Activated naive CD8-positive, alpha-beta T cell treated with anti-CD3 and anti-CD28 coated beads, Interleukin-2, amount 50 U/mL, for 24 hours (primary cell): Measurements from ENCODE around the gene THPO.
"Not testable (repeated sequence)": the region's sequence is repeated elsewhere in the genome, so short reads cannot be mapped to it uniquely, and the experiment has no call there.

Experiments used
- ATAC-seq: fragments of 150-1000 bp; cut with Tn5 transposase; one replicate; pipeline ENCODE4 v1.10.0; 2021
- DNase-seq: peaks from one replicate; pipeline ENCODE4 v3.0.0; 2021
- H3K27ac Mint-ChIP-seq: one replicate; pipeline ENCODE4 v1.8.0; 2021; ENCODE audit warnings: mild to moderate bottlenecking, mixed read lengths
- H3K27me3 Mint-ChIP-seq: one replicate; pipeline ENCODE4 v1.8.0; 2021; ENCODE audit warnings: mixed read lengths
- H3K36me3 Mint-ChIP-seq: one replicate; pipeline ENCODE4 v1.8.0; 2021; ENCODE audit warnings: low read depth, mixed read lengths
- H3K4me1 Mint-ChIP-seq: one replicate; pipeline ENCODE4 v1.8.0; 2021; ENCODE audit warnings: mixed read lengths
- H3K4me3 Mint-ChIP-seq: one replicate; pipeline ENCODE4 v1.8.0; 2021; ENCODE audit warnings: mild to moderate bottlenecking, moderate library complexity, mixed read lengths
- H3K9me3 Mint-ChIP-seq: one replicate; pipeline ENCODE4 v1.8.0; 2021; ENCODE audit warnings: mixed read lengths

Gene THPO

GRCh38 chr3:184339451-184340135 is 38.4 kb downstream of the THPO start:
- H3K27ac Mint-ChIP-seq, DNase-seq, H3K4me3 Mint-ChIP-seq, H3K27me3 Mint-ChIP-seq, H3K9me3 Mint-ChIP-seq, ATAC-seq: not testable (repeated sequence)
- Mint-ChIP-seq H3K4me1 (peaks cover 28% of the 10 kb centered on the region), H3K36me3 (peaks cover 11% of the 10 kb centered on the region)

- no peak for ATAC-seq
- Mint-ChIP-seq H3K4me3 (no peak overlapping the region), H3K27me3 (no peaks in the 10 kb centered on the region), H3K4me1 (peaks cover 33% of the 10 kb centered on the region), H3K27ac (no peak overlapping the region), H3K9me3 (no peaks in the 10 kb centered on the region), H3K36me3 (peaks cover 15% of the 10 kb centered on the region)
- no peak for DNase-seq
Measured at GRCh38 chr3:184339001-184339400, 39.0 kb downstream of the THPO start.

- ATAC-seq: no peak
- H3K36me3 Mint-ChIP-seq: peaks cover 20% of the 10 kb centered on the region
- no peaks in the 10 kb centered on the region for H3K27me3 Mint-ChIP-seq
- H3K9me3 Mint-ChIP-seq: no peaks in the 10 kb centered on the region
- H3K27ac Mint-ChIP-seq: no peak overlapping the region
- peaks cover 38% of the 10 kb centered on the region for H3K4me1 Mint-ChIP-seq
- H3K4me3 Mint-ChIP-seq: no peak overlapping the region
- DNase-seq: no peak
Measured at GRCh38 chr3:184338511-184338945, 39.5 kb downstream of the THPO start.

- ATAC-seq (no peak), DNase-seq (no peak)
- Mint-ChIP-seq H3K27ac (peak overlapping the region; percentile 7), H3K36me3 (peaks cover 25% of the 10 kb centered on the region), H3K4me3 (no peak overlapping the region), H3K27me3 (no peaks in the 10 kb centered on the region), H3K4me1 (peaks cover 44% of the 10 kb centered on the region), H3K9me3 (no peaks in the 10 kb centered on the region)
Measured at GRCh38 chr3:184337981-184338380, 40.0 kb downstream of the THPO start.

- Mint-ChIP-seq H3K27ac (peak within 1 kb of the TSS; percentile 80), H3K36me3 (peaks cover 32% of the 10 kb centered on the region), H3K27me3 (no peaks in the 10 kb centered on the region), H3K4me1 (peaks cover 50% of the 10 kb centered on the region), H3K9me3 (no peaks in the 10 kb centered on the region), H3K4me3 (peak within 1 kb of the TSS; percentile 81)
- ATAC-seq (no peak), DNase-seq (no peak)
Measured at GRCh38 chr3:184337399-184337714, 40.6 kb downstream of the THPO start, which contains the start of gene FAM131A. Gene FAM131A (plus strand): TSS chr3:184337600. CDS start chr3:184337631, 31 bp downstream.

- peak overlapping the region; percentile 81 for H3K4me3 Mint-ChIP-seq
- H3K4me1 Mint-ChIP-seq: peaks cover 56% of the 10 kb centered on the region
- H3K27me3 Mint-ChIP-seq: no peaks in the 10 kb centered on the region
- DNase-seq: no peak
- H3K9me3 Mint-ChIP-seq: no peaks in the 10 kb centered on the region
- no peak for ATAC-seq
- peak overlapping the region; percentile 80 for H3K27ac Mint-ChIP-seq
- H3K36me3 Mint-ChIP-seq: peaks cover 36% of the 10 kb centered on the region
Measured at GRCh38 chr3:184336547-184337398, 41.2 kb downstream of the THPO start.

GRCh38 chr3:184335661-184336546 is 42.1 kb downstream of the THPO start:
- peaks cover 43% of the 10 kb centered on the region for H3K36me3 Mint-ChIP-seq
- H3K27ac Mint-ChIP-seq: peak overlapping the region; percentile 96
- H3K4me3 Mint-ChIP-seq: peak overlapping the region; percentile 81
- ATAC-seq (peak; percentile 37), DNase-seq (peak; percentile 92)
- H3K27me3 Mint-ChIP-seq: no peaks in the 10 kb centered on the region
- no peaks in the 10 kb centered on the region for H3K9me3 Mint-ChIP-seq
- peaks cover 63% of the 10 kb centered on the region for H3K4me1 Mint-ChIP-seq

- Mint-ChIP-seq H3K36me3 (peaks cover 49% of the 10 kb centered on the region), H3K9me3 (no peaks in the 10 kb centered on the region), H3K27ac (peak overlapping the region; percentile 96), H3K27me3 (no peaks in the 10 kb centered on the region), H3K4me1 (peaks cover 67% of the 10 kb centered on the region), H3K4me3 (peak overlapping the region; percentile 81)
- ATAC-seq (no peak), DNase-seq (no peak)
Measured at GRCh38 chr3:184335291-184335660, 42.7 kb downstream of the THPO start.

GRCh38 chr3:184334470-184335158 is 43.4 kb downstream of the THPO start:
- DNase-seq (peak; percentile 60), ATAC-seq (peak; percentile 83)
- Mint-ChIP-seq H3K36me3 (peaks cover 54% of the 10 kb centered on the region), H3K9me3 (no peaks in the 10 kb centered on the region), H3K4me1 (peaks cover 70% of the 10 kb centered on the region), H3K27ac (peak overlapping the region; percentile 96), H3K4me3 (peak overlapping the region; percentile 63), H3K27me3 (no peaks in the 10 kb centered on the region)

GRCh38 chr3:184333700-184334099 is 44.3 kb downstream of the THPO start:
- no peaks in the 10 kb centered on the region for H3K27me3 Mint-ChIP-seq

GRCh38 chr3:184333190-184333589 is 44.8 kb downstream of the THPO start:
- no peaks in the 10 kb centered on the region for H3K9me3 Mint-ChIP-seq
- H3K4me1 Mint-ChIP-seq: peaks cover 73% of the 10 kb centered on the region
- ATAC-seq (no peak), DNase-seq (no peak)
- H3K27ac Mint-ChIP-seq: peak overlapping the region; percentile 96
- H3K4me3 Mint-ChIP-seq: peak overlapping the region; percentile 9
- H3K27me3 Mint-ChIP-seq: no peaks in the 10 kb centered on the region
- peaks cover 68% of the 10 kb centered on the region for H3K36me3 Mint-ChIP-seq

More at GRCh38 chr3:184333700-184334099, 44.3 kb downstream of the THPO start:
- H3K9me3 Mint-ChIP-seq: no peaks in the 10 kb centered on the region
- H3K36me3 Mint-ChIP-seq: peaks cover 63% of the 10 kb centered on the region
- no peak overlapping the region for H3K4me3 Mint-ChIP-seq
- DNase-seq (no peak), ATAC-seq (no peak)
- H3K27ac Mint-ChIP-seq: peak overlapping the region; percentile 96
- H3K4me1 Mint-ChIP-seq: peaks cover 73% of the 10 kb centered on the region

- ATAC-seq (no peak), DNase-seq (no peak)
- H3K27ac Mint-ChIP-seq: peak overlapping the region; percentile 96
- no peaks in the 10 kb centered on the region for H3K9me3 Mint-ChIP-seq
- no peak overlapping the region for H3K4me3 Mint-ChIP-seq
- no peaks in the 10 kb centered on the region for H3K27me3 Mint-ChIP-seq
- H3K4me1 Mint-ChIP-seq: peaks cover 67% of the 10 kb centered on the region
- H3K36me3 Mint-ChIP-seq: peaks cover 71% of the 10 kb centered on the region
Measured at GRCh38 chr3:184332370-184333090, 45.5 kb downstream of the THPO start.

GRCh38 chr3:184328516-184328915 is 49.5 kb downstream of the THPO start:
- H3K9me3 Mint-ChIP-seq: no peaks in the 10 kb centered on the region
- peak overlapping the region; percentile 81 for H3K27ac Mint-ChIP-seq
- peaks cover 57% of the 10 kb centered on the region for H3K4me1 Mint-ChIP-seq
- DNase-seq: no peak
- ATAC-seq: no peak
- no peaks in the 10 kb centered on the region for H3K27me3 Mint-ChIP-seq
- peaks cover 93% of the 10 kb centered on the region for H3K36me3 Mint-ChIP-seq
- H3K4me3 Mint-ChIP-seq: no peak overlapping the region
